ENCODE data around the gene GOLGA8J. TPM values are rescaled to one million over a fixed set of nuclear protein-coding genes. Genes with fewer than 3 reads are reported as not detected.
A peak's percentile ranks its signal among the peaks of the same experiment; 100 is the strongest.

GOLGA8J gene
- total and polyA plus RNA-seq, 2 experiments from 2014 or later, result not detected

- no peaks in the 10 kb centered on the region for H3K4me1 ChIP-seq (ENCODE audit: insufficient read depth)
- H3F3A ChIP-seq (replicated peaks; ENCODE audit: low read depth), result no peaks in the 10 kb centered on the region
- H3K4me3 ChIP-seq, result no peak overlapping the region
- DNase-seq (ENCODE audit: low spot score) (no peak), ATAC-seq (no peak)
- no peaks in the 10 kb centered on the region for H3K9me3 Mint-ChIP-seq
- H3K36me3 ChIP-seq (ENCODE audit: insufficient read depth), result no peaks in the 10 kb centered on the region
- H4K20me1 ChIP-seq (replicated peaks; ENCODE audit: insufficient read depth), result no peaks in the 10 kb centered on the region
- no peaks in the 10 kb centered on the region for H3K36me3 Mint-ChIP-seq (ENCODE audit: low read depth)
- H3K27ac ChIP-seq (ENCODE audit: low read depth), result no peak overlapping the region
- H3K4me2 ChIP-seq, result no peak overlapping the region
- no peak overlapping the region for H2AFZ ChIP-seq
- no peak overlapping the region for H3K27ac Mint-ChIP-seq
- 0 out of 4 replicates have a peak, but pooled peaks of 1 of the 2 experiments have one; percentile 3 for TF ChIP-seq CTCF (conservative IDR thresholded peaks at IDR 0.05; ENCODE audit: low read depth in 2 of 2)
- TF ChIP-seq, protein P1, sequence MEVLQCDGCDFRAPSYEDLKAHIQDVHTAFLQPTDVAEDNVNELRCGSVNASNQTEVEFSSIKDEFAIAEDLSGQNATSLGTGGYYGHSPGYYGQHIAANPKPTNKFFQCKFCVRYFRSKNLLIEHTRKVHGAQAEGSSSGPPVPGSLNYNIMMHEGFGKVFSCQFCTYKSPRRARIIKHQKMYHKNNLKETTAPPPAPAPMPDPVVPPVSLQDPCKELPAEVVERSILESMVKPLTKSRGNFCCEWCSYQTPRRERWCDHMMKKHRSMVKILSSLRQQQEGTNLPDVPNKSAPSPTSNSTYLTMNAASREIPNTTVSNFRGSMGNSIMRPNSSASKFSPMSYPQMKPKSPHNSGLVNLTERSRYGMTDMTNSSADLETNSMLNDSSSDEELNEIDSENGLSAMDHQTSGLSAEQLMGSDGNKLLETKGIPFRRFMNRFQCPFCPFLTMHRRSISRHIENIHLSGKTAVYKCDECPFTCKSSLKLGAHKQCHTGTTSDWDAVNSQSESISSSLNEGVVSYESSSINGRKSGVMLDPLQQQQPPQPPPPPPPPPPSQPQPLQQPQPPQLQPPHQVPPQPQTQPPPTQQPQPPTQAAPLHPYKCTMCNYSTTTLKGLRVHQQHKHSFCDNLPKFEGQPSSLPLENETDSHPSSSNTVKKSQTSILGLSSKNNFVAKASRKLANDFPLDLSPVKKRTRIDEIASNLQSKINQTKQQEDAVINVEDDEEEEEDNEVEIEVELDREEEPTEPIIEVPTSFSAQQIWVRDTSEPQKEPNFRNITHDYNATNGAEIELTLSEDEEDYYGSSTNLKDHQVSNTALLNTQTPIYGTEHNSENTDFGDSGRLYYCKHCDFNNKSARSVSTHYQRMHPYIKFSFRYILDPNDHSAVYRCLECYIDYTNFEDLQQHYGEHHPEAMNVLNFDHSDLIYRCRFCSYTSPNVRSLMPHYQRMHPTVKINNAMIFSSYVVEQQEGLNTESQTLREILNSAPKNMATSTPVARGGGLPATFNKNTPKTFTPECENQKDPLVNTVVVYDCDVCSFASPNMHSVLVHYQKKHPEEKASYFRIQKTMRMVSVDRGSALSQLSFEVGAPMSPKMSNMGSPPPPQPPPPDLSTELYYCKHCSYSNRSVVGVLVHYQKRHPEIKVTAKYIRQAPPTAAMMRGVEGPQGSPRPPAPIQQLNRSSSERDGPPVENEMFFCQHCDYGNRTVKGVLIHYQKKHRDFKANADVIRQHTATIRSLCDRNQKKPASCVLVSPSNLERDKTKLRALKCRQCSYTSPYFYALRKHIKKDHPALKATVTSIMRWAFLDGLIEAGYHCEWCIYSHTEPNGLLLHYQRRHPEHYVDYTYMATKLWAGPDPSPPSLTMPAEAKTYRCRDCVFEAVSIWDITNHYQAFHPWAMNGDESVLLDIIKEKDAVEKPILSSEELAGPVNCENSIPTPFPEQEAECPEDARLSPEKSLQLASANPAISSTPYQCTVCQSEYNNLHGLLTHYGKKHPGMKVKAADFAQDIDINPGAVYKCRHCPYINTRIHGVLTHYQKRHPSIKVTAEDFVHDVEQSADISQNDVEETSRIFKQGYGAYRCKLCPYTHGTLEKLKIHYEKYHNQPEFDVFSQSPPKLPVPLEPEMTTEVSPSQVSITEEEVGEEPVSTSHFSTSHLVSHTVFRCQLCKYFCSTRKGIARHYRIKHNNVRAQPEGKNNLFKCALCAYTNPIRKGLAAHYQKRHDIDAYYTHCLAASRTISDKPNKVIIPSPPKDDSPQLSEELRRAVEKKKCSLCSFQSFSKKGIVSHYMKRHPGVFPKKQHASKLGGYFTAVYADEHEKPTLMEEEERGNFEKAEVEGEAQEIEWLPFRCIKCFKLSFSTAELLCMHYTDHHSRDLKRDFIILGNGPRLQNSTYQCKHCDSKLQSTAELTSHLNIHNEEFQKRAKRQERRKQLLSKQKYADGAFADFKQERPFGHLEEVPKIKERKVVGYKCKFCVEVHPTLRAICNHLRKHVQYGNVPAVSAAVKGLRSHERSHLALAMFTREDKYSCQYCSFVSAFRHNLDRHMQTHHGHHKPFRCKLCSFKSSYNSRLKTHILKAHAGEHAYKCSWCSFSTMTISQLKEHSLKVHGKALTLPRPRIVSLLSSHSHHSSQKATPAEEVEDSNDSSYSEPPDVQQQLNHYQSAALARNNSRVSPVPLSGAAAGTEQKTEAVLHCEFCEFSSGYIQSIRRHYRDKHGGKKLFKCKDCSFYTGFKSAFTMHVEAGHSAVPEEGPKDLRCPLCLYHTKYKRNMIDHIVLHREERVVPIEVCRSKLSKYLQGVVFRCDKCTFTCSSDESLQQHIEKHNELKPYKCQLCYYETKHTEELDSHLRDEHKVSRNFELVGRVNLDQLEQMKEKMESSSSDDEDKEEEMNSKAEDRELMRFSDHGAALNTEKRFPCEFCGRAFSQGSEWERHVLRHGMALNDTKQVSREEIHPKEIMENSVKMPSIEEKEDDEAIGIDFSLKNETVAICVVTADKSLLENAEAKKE (CRISPR knock-in tag; IDR thresholded peaks at IDR 0.05), result no peak
- no peak for TF ChIP-seq POLR2AphosphoS5 (IDR thresholded peaks at IDR 0.05; ENCODE audit: low read depth)
- TF ChIP-seq NANOG (IDR thresholded peaks at IDR 0.05; ENCODE audit: borderline replicate concordance), result no peak
- TF ChIP-seq CREB1 (CRISPR knock-in tag; IDR thresholded peaks at IDR 0.05; ENCODE audit: low read depth), result no peak
- H3K27me3 Mint-ChIP-seq (ENCODE audit: insufficient read depth, low read depth, poor library complexity), result peaks cover 3% of the 10 kb centered on the region
- H3K79me2 ChIP-seq (replicated peaks; ENCODE audit: insufficient read depth), result no peaks in the 10 kb centered on the region
- no peaks in the 10 kb centered on the region for H3K27me3 ChIP-seq (ENCODE audit: insufficient read depth)
- no peak overlapping the region for H3K4me3 Mint-ChIP-seq
- peaks cover 5% of the 10 kb centered on the region; the same call in 2 of the 3 replicates for H3K4me1 Mint-ChIP-seq
- H3K9me2 ChIP-seq (ENCODE audit: insufficient read depth), result peaks cover 2% of the 10 kb centered on the region; the same call in 1 of the 2 replicates
These were observed 39.5 kb upstream of the GOLGA8J start for GRCh38 chr15:30043211-30043655.
